Adipose tissue (tissue), 3 donors: ENCODE measurements around the gene ITLN2. TPM values are rescaled to one million over a fixed set of nuclear protein-coding genes. Genes with fewer than 3 reads are reported as not detected.
"Not testable (repeated sequence)": the region's sequence is repeated elsewhere in the genome, so short reads cannot be mapped to it uniquely, and the experiment has no call there.

Source experiments
- H3K27ac ChIP-seq: one replicate; pipeline ENCODE4 v1.5.1; 2013; ENCODE audit warnings: low read depth, low read length
- WGBS, 3 donors: extraction: QIAGEN DNeasy Blood & Tissue Kit; methylation state at CpG; one replicate each; pipeline ENCODE4 v1.1.7; 2013; 5-methylcytosine and 5-hydroxymethylcytosine counted together
- polyA plus RNA-seq, 3 donors: library from polyadenylated mRNA; stranded (reverse); fragments of 200-250 nt; gene quantifications; one replicate each; pipeline ENCODE4 v1.2.3, GENCODE V29; 2013
- donor health status: healthy with polysubstance abuse.
- donor health status: Bipolar disorder and iron deficiency.
- donor health status: healthy.

Gene ITLN2
- polyA plus RNA-seq, result 1 to 10 TPM in 1 of 3 donors, under 1 TPM in 2; 0.21 to 8.9 (median 0.37) TPM

DNA sequence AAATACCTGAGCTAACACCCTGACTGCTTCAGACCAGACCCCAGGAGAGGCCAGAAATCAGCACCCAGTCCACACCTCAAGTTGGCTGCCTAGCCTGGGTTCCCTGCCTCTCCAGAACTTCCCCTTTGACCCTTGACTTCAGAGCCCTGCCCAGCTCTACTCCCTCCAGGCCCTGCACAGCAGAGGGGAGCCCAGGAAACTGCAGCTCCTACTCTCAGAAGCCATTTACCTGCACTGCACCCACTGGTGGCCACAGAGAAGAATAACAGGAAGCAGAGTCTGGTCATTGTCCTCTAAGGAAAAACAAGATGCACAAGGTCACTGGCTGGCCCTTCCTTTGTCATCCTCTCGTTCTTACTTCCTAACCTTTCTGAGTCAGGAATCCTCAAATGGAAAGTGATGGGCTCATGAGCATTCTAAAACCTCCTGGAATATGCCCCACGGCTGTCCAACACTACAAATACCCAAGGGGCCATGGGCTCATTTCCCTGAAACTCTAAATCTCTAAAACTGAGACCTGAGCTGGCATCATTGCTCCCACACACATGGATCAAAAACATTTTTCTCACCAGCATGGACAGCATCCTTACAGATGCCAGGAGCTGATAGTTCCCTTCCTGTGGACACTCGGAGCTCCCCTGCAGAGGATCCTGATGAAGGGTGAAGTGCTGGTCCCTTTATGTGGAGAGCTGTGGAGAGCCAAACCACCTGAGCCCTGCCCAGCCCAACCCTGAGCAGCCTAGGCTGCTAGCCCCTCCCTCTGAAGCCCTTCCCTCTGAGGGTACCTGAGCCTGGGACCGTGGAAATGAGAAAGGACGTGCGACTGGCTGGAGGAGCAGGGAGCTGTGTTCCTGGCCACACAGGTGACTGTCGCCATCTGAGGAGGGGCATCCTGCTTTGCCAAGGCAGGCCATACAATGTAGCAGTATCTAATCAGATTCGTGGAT, at the start of gene ITLN2:
TSS of gene ITLN2 (minus strand) at position 652 of the 947 bp plus-strand sequence. CDS start at position 584, 68 bp downstream.
- WGBS, 3 donors, result 75 to 82% (median 81%) methylated on average over 8 of the region's 8 CpGs
- no peak within 1 kb of the TSS for H3K27ac ChIP-seq

DNA sequence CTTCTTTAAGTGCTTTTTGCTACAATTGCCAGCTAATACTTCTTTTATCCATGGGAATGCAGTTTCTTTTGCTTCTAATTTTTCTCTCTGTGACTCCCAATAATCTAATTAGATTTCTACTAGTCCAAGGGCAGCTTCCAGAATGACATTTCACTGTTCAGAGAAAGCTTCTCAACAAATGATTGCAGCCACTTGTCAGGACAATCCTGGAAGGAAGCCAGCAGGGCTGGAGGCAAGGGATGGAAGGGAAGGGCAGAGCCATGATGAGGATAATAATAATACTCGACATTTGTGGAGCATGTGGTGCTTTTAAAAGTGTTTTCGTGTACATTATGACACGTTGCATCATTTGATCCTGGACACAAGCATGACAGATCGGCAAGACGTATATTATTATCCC, 46.9 kb upstream of the ITLN2 start:
- H3K27ac ChIP-seq, result no peak overlapping the region
- 61 to 74% (median 65%) methylated on average over 5 of the region's 5 CpGs for WGBS, 3 donors

DNA sequence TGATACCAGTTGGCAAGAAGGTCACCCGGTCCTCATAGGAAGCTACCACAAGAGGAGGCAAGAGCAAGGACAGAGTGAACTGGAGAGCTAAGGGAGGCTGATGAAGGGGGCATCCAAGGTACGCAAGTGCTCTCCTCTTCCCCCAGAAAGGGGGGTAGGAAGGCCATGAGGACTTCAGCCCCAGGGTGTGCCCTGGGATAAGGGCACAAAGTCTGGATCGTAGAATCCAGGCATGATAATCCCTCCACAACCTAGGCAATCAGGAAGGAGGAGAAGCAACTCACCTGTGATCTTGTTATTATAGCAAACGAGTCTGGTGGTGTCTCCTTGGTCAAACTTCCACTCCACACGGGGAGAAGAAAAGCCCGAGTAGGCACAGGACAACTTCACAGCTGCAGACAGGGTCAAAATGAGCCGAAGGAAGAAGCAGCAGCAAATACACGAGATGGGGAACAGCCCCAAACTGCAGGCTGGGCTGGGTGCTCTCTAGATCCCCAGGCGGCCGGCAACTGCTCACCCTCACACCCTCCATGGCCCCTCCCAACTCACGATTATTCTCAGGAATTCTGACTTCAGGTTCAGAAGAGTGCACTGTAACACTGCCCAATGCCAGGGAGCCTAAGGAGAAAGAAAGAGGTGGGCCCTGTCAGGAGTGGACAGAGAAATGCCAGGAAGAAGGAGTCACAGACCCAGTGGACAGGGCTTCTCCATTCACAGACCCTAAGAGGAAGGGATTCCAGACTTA, 46.3 kb upstream of the ITLN2 start:
- no peak overlapping the region for H3K27ac ChIP-seq
- 79 to 85% (median 82%) methylated on average over 11 of the region's 11 CpGs for WGBS, 3 donors

DNA sequence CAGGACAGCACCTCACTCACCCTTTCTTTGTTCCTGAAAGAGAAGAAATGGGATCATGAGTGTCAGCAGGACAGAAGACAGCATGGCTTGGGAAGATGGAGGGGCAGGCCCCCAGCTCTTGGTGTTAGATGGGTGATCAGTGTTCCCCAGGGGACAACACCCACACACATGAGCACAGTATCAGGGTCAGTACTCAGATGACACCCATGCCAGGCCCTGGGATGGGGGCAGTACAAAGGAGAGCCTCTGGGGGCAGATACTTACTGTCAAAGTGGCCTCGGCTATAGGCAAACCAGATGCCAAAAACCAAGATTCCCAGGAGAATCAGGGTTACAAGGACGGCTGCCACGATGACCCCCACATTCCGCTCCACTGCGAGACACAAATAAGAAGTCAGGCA, 44.8 kb upstream of the ITLN2 start:
- no peak overlapping the region for H3K27ac ChIP-seq

DNA sequence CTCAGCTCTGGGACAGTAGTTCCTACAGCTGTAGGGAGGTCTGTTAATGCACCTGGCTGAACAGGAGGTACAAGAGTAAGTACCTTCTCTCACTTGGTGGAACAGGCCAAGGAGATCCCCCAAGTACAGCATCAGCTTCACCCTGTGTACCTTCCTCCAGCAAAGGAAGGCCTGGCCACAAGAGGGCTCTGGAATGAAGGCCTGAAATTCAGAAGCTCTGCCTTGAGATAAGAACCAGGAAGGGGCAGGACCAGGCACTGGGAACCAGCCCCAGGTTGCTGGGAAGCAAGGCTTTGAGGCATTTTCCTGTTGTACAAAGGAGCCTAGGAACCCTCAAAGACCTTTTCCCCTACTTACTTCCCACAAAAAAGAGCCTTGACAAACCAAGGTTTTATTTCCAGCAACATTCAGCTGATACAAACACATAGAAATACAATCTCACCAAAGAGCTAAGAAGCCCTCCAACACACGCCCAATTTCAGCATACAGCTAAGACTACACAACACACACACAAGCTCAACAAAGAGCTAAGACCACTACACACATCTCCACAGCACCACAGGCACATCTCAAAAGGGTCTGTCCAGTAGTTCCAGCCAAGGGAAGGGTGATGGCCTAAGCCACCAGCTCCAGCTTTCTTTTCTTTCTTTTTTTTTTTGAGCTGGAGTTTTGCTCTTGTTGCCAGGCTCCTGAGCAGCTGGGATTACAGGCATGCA, 42.9 kb upstream of the ITLN2 start:
- 70 to 75% (median 74%) methylated on average over 1 of the region's 1 CpG for whole genome bisulfite sequencing, 3 donors
- H3K27ac ChIP-seq, result no peak overlapping the region

More for the DNA sequence above, 44.8 kb upstream of the ITLN2 start:
- 89 to 93% (median 91%) methylated on average over 5 of the region's 5 CpGs for WGBS, 3 donors

DNA sequence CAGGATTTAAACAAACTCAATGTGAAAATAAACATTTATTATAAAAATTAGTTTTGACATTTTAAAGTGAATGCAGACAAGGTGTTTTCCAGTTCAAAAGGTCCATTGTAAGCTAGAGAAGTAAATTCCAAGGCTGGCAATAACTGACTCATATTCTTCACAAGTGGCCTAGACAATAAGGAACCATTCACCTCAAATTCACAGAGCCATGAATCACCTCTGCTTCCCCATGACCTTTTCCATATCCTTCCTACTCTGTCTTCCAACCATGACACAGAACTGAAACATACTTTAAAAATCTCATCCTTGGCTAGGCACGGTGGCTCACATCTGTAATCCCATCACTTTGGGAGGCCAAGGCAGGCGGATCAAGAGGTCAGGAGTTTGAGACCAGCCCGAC, 41.6 kb upstream of the ITLN2 start:
- WGBS, 3 donors, result 84 to 92% (median 87%) methylated on average over 3 of the region's 3 CpGs
- H3K27ac ChIP-seq, result no peak overlapping the region

DNA sequence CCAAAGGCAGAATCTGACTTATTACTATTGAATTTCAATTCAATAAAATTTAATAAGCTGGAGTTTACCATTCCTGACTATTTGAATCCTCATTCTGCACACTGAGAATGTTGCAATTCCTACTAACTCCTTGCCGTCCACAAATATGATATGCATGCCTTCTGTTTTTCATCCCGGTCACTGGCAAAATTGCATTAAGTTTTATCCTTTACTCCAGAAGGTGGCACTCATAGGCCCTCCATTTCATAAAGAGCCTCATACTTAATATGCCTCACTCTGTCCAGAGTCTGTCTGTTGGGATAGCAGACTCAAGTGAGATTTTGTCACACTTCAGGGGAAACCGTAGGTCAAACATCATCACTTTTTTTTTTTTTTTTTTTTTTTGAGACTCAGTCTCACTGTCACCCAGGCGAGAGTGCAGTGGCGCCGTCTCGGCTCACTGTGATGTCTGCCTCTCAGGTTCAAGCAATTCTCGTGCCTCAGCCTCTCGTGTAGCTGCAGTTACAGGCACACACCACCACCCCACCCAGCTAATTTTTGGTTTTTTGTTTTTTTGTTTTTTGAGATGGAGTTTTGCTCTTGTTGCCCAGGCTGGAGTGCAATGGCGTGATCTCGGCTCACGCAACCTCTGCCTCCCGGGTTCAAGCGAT, 39.1 kb upstream of the ITLN2 start:
- 73 to 79% (median 77%) methylated on average over 14 of the region's 14 CpGs for WGBS, 3 donors
- H3K27ac ChIP-seq, result no peak overlapping the region

DNA sequence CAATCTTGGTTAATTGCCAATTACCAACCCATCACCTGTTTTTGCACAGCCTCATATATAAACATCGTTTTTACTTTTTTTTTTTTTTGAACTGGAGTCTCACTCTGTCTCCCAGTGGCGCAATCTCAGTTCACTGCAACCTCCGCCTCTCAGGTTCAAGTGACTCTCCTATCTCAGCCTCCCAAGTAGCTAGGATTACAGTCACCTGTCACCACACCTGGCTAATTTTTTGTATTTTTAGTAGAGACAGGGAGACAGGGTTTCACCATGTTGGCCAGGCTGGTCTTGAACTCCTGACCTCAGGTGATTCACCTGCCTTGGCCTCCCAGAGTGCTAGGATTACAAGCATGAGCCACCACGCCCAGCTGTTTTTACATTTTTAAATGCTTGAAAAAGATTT, 37.4 kb upstream of the ITLN2 start:
- 88 to 91% (median 89%) methylated on average over 4 of the region's 4 CpGs for WGBS, 3 donors
- not testable (repeated sequence) for H3K27ac ChIP-seq

DNA sequence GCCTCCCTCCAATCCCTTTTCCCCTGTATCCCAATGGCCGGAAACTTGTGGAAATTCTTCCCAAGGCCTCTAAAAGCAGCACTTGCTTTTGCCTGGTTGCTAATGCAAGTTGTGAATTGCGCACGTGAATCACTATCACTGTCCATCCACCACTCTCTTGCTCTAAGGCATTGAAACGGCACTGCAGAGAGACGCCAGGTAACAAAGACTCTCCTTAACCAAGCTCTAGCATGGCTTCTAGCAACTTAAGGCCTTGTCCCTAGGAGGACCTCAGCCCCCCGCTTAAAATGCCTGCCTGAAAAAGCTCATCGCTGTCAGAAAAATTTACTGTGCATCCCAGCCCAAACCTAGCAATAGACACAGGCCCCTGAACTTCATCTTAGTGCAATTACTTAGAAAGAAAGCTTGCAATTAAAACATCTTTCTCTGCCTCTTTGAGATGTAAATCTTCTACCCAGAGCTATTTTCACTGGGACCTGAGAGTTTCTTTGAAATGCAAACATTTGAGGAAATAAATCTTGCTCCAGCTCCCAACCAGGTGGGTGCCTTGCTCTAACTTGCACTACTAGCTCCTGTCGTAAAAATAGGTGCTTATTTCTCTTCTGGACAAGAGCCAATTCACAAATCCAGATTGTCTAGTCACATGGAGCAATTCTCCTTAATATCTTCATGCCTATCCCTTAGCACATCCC, 32.9 kb upstream of the ITLN2 start:
- WGBS, 3 donors, result 80 to 84% (median 81%) methylated on average over 8 of the region's 8 CpGs
- no peak overlapping the region for H3K27ac ChIP-seq

DNA sequence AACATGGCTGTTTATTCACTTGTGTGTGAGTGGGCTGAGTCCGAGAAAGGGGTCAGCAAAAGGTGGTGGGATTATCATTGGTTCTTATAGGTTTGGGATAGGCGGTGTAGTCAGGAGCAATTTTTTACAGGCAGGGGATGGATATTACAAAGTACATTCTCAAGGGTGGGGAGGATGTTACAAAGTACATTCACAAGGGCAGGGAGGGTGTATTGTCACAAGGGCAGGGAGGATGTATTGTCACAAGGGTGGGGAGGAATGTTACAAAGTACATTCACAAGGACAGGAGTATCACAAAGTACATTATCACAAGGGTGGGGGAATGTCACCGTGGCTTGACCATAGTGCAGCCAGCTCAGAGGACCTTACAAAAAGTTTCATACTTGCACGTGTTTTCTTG, 31.1 kb upstream of the ITLN2 start:
- WGBS, 3 donors, result 89 to 96% (median 91%) methylated on average over 4 of the region's 4 CpGs
- H3K27ac ChIP-seq, result no peak overlapping the region

DNA sequence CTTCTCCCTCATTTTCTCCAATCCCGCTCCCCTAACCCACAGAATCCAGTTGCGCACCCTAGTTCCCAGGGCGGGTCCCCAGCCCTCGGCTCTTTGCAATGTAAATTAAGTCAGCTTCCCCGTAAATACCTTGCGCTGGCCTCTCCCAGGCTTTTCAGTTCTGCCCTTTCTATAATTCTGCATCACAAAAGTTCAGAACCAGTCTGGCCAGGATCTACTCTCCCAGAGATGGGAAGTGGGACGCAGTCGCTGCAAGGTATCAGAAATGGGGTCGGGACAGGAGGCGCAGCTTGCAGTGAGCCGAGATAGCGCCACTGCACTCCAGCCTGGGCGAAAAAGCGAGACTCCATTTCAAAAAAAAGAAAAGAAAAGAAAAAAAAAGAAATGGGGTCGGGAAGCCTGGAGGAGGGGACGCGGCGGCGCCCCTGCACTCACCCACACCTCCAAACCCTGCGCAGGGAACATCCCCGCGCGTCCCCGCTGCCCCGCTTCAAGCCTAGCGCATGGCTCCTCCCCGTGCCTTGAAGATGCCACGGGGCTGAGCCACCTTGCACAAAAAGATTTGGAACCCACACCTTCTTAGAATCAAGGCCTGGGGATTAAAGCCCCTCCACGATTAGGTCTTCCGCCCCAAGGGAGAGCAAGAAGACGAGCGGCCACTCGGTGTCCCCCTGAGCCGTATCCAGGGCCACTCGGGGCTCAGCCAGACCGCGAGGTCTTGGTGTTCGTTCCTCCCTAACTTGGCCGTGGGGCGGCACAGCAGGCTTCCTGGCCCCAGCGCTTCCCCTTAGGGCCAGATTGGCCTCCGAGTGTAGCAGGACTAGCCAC, 27.2 kb upstream of the ITLN2 start:
- no peak overlapping the region for H3K27ac ChIP-seq
- WGBS, 3 donors, result 4 to 33% (median 5%) methylated on average over 42 of the region's 42 CpGs

DNA sequence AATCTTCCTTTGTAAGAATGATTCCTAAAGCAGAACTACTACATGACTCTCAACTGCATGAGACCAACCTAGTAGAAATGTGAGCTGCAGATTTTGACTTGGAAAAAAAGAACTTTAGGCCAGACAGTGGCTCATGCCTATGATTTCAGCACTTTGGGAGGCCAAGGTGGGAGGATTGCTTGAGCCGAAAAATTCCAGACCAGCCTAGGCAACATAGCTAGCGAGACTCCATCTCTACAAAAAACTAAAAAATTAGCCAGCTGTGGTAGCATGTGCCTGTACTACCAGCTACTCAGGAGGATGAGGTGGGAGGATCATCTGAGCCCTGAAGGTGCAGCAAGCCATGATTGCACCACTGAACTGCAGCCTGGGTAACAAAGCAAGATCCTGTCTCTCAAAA, 24.7 kb upstream of the ITLN2 start:
- no peak overlapping the region for H3K27ac ChIP-seq
- 79 to 88% (median 84%) methylated on average over 2 of the region's 2 CpGs for WGBS, 3 donors

DNA sequence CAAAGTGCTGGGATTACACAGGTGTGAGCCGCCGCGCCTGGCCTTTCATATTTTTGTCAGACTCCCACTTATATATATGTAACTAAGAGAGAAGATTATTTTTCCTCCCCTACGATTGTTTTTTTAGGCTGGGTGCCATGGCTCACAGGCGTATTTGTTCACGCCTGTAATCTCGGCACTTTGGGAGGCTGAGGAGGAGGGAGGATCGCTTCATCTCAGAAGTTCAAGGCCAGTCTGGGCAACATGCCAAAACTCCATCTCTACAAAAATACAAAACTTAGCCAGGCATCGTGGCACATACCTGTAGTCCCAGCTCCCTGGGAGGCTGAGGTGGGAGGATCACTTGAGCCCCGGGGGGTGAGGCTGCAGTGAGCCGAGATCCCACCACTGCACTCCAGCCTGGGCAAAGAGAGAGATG, 23.9 kb upstream of the ITLN2 start:
- 30 to 60% (median 59%) methylated on average over 11 of the region's 11 CpGs for WGBS, 3 donors
- no peak overlapping the region for H3K27ac ChIP-seq

DNA sequence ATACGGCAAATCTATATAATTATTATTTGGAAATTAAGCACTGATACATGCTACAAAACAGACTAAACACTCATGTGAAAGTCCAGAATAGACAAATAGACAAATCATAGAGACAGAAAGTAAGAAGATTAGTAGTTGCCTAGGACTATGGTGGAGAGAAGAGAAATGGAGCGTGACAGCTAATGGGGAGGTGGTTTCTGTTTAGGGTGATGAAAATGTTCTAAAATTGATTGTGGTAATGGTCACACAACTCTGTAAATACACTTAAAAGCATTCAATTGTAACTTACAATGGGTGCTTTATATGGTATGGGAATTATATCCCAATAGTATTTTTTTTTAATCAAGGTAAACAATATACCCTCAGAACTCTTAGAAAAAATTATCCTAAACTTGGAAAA, 20.4 kb upstream of the ITLN2 start:
- WGBS, 3 donors, result 94 to 100% (median 97%) methylated on average over 2 of the region's 2 CpGs
- H3K27ac ChIP-seq, result no peak overlapping the region

DNA sequence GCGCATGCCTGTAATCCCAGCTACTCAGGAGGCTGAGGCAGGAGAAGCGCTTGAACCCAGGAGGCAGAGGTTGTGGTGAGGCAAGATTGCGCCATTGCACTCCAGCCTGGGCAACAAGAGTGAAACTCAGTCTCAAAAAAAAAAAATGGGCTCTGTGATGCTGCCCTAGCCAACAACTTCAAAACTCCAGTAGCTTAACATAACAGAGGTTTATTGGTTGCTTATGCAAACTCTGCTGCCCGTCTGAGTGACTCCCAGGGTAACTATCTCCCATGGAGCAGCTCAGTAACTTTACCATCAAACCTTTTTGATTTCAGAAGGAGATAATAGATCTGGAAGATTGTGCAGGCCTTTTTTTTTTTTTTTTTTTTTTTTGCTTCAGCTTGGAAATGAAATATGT, 18.9 kb upstream of the ITLN2 start:
- 79 to 88% (median 85%) methylated on average over 4 of the region's 4 CpGs for WGBS, 3 donors
- no peak overlapping the region for H3K27ac ChIP-seq

DNA sequence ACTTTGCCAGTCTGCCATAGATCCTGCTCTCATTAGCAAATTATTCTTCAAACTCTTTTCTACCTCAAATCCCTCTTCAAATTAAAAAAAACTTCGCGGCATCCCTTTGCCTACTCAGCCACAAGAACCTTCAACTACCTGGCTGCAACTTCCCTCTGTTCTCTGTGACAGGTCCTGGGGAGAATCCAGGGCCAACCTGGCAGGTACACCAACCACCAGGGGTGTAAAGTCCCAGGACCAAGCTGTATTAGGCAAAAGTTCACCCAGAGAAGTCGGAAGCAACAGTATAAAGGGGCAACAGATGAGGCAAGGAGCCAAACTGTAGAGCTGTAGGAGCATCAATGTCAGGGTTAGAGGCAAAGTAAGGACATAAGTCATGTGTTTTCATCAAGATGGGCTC, 18.3 kb upstream of the ITLN2 start:
- 27 to 57% (median 54%) methylated on average over 3 of the region's 3 CpGs for WGBS, 3 donors
- H3K27ac ChIP-seq, result no peak overlapping the region

DNA sequence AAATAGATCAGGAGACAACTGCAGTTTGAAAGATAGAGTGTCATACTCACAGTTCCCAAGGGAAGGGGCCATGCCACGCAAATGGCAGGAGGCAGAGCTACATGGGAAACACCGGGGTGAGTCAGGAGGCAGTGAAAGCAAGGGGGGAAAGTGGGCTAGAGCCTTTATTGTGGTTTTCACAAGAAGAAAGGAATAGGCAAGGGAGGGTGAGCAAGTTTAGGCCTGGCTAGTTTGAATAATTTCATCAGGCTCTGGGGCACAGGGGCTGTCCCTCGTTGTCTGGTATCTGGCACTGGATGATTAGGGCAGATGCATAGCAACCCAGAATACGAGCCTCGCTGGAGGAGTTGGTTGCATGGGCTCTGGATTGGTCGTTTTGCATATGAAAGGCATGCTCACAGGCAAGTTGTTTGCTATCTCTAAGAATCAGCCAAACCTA, 17.0 kb upstream of the ITLN2 start:
- WGBS, 3 donors, result 36 to 50% (median 39%) methylated on average over 6 of the region's 6 CpGs
- no peak overlapping the region for H3K27ac ChIP-seq
